Neural progenitor cell (in vitro differentiated cells): ENCODE results near the gene PDE9A. TPM values are rescaled to one million over a fixed set of nuclear protein-coding genes. Genes with fewer than 3 reads are reported as not detected.
A peak's percentile ranks its signal among the peaks of the same experiment; 100 is the strongest.

Experiments used
- DNase-seq: peaks from one replicate; pipeline ENCODE4 v3.0.0-alpha.2; 2016; ENCODE audit warnings: low spot score
- H2AFZ ChIP-seq: fragments of 200-600 bp; sonication (generic); replicated peaks from 2 replicates; pipeline ENCODE4 v1.6.1; 2016; ENCODE audit warnings: antibody characterized with exemption
- H3F3A ChIP-seq: fragments of 200-600 bp; sonication (generic); 2 replicates; pipeline ENCODE4 v1.6.1; 2016; ENCODE audit warnings: antibody characterized with exemption, low read depth
- H3K27ac ChIP-seq: fragments of 200-600 bp; sonication (generic); 2 replicates; pipeline ENCODE4 v1.5.1; 2016; ENCODE audit warnings: mild to moderate bottlenecking
- H3K27me3 ChIP-seq: fragments of 200-600 bp; sonication (generic); 2 replicates; pipeline ENCODE4 v1.6.1; 2016; ENCODE audit warnings: mild to moderate bottlenecking, moderate library complexity
- H3K36me3 ChIP-seq: fragments of 200-600 bp; sonication (generic); 2 replicates; pipeline ENCODE4 v1.5.1; 2016
- H3K4me1 ChIP-seq: fragments of 200-600 bp; sonication (generic); 2 replicates; pipeline ENCODE4 v1.6.1; 2016; ENCODE audit warnings: mixed run types
- H3K4me2 ChIP-seq: fragments of 200-600 bp; sonication (generic); 2 replicates; pipeline ENCODE4 v1.6.1; 2016
- H3K4me3 ChIP-seq: fragments of 200-600 bp; sonication (generic); 2 replicates; pipeline ENCODE4 v1.5.1; 2016
- H3K79me2 ChIP-seq: fragments of 200-600 bp; sonication (generic); 2 replicates; pipeline ENCODE4 v1.6.1; 2016; ENCODE audit warnings: low read depth
- H3K9ac ChIP-seq: fragments of 200-600 bp; sonication (generic); 2 replicates; pipeline ENCODE4 v1.6.1; 2016
- H3K9me3 ChIP-seq: fragments of 200-600 bp; sonication (generic); 2 replicates; pipeline ENCODE4 v1.5.1; 2016; ENCODE audit warnings: low read depth
- H4K20me1 ChIP-seq: fragments of 200-600 bp; sonication (generic); 2 replicates; pipeline ENCODE4 v1.6.1; 2016; ENCODE audit warnings: low read depth
- H3K27ac Mint-ChIP-seq: 3 replicates; pipeline ENCODE4 v1.8.0; 2021; ENCODE audit warnings: mixed read lengths
- H3K27me3 Mint-ChIP-seq: 2 replicates; pipeline ENCODE4 v1.8.0; 2022; ENCODE audit warnings: low read depth, mild to moderate bottlenecking, inconsistent platforms, moderate library complexity, mixed read lengths; ENCODE audit not compliant: insufficient read depth
- H3K36me3 Mint-ChIP-seq: 3 replicates; pipeline ENCODE4 v1.8.0; 2021; ENCODE audit warnings: mixed read lengths
- H3K4me1 Mint-ChIP-seq: 3 replicates; pipeline ENCODE4 v1.8.0; 2021; ENCODE audit warnings: mixed read lengths
- H3K4me3 Mint-ChIP-seq: 3 replicates; pipeline ENCODE4 v1.8.0; 2021; ENCODE audit warnings: mild to moderate bottlenecking, moderate library complexity, mixed read lengths
- H3K9me3 Mint-ChIP-seq: 3 replicates; pipeline ENCODE4 v1.8.0; 2020; ENCODE audit warnings: mixed read lengths
- EZH2 ChIP-seq: fragments of 200-600 bp; sonication (generic); IDR thresholded peaks from 2 replicates; pipeline ENCODE4 v1.6.1; 2017; ENCODE audit warnings: antibody characterized with exemption, mild to moderate bottlenecking, moderate library complexity
- EZH2phosphoT487 ChIP-seq: fragments of 200-600 bp; sonication (generic); IDR thresholded peaks from 2 replicates; pipeline ENCODE4 v1.6.1; 2017; ENCODE audit warnings: antibody characterized with exemption
- total RNA-seq: library from RNA; depleted of rRNA; stranded (reverse); fragments of >200 nt; gene quantifications from 2 replicates; pipeline ENCODE4 v1.2.3, GENCODE V29; 2015; ENCODE audit warnings: low replicate concordance
- TF ChIP-seq, protein P1 (sequence below): fragments of 200-600 bp; sonication (generic); IDR thresholded peaks from 2 replicates; pipeline ENCODE4 v1.5.1; 2017; ENCODE audit warnings: antibody characterized with exemption, mild to moderate bottlenecking

The PDE9A gene
- total RNA-seq, 1 donor from 2014 or later: 41.0 TPM

DNA sequence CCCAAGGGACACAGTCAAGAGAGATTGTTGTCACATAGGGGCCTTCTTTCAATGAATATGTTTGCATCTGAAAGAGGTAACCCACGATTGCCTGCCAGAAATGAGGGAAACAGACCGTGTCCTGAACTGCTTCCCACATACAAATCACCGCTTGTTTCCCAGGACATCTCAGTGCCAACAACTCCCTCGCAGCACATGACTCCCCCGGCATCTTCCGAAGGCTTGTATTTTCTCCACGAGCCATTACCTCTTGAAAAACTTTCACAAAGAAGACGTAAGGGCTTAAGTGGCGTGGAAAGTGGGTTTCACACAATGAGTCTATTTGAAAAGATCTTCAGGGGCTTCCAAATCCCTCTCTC, 31.6 kb upstream of the PDE9A start:
- peaks cover 47% of the 10 kb centered on the region for H3K4me1 Mint-ChIP-seq
- H3K4me3 ChIP-seq: no peak overlapping the region
- H3K27ac ChIP-seq: no peak overlapping the region
- TF ChIP-seq EZH2phosphoT487: no peak
- TF ChIP-seq EZH2: no peak
- TF ChIP-seq, protein P1, sequence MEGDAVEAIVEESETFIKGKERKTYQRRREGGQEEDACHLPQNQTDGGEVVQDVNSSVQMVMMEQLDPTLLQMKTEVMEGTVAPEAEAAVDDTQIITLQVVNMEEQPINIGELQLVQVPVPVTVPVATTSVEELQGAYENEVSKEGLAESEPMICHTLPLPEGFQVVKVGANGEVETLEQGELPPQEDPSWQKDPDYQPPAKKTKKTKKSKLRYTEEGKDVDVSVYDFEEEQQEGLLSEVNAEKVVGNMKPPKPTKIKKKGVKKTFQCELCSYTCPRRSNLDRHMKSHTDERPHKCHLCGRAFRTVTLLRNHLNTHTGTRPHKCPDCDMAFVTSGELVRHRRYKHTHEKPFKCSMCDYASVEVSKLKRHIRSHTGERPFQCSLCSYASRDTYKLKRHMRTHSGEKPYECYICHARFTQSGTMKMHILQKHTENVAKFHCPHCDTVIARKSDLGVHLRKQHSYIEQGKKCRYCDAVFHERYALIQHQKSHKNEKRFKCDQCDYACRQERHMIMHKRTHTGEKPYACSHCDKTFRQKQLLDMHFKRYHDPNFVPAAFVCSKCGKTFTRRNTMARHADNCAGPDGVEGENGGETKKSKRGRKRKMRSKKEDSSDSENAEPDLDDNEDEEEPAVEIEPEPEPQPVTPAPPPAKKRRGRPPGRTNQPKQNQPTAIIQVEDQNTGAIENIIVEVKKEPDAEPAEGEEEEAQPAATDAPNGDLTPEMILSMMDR: no peak
- no peak overlapping the region for H2AFZ ChIP-seq
- peaks cover 14% of the 10 kb centered on the region for H3K27me3 Mint-ChIP-seq
- no peaks in the 10 kb centered on the region for H3K36me3 ChIP-seq
- no peaks in the 10 kb centered on the region for H3K27me3 ChIP-seq
- no peak overlapping the region for H3K4me3 Mint-ChIP-seq
- H3K4me2 ChIP-seq: no peak overlapping the region
- no peaks in the 10 kb centered on the region for H3K36me3 Mint-ChIP-seq
- H4K20me1 ChIP-seq: no peaks in the 10 kb centered on the region
- H3K9me3 ChIP-seq: no peaks in the 10 kb centered on the region
- no peaks in the 10 kb centered on the region for H3F3A ChIP-seq
- no peak for DNase-seq
- H3K9me3 Mint-ChIP-seq: peaks cover 4% of the 10 kb centered on the region
- H3K4me1 ChIP-seq: peaks cover 15% of the 10 kb centered on the region
- peak overlapping the region; percentile 53 for H3K27ac Mint-ChIP-seq
- no peaks in the 10 kb centered on the region for H3K79me2 ChIP-seq
- H3K9ac ChIP-seq: no peak overlapping the region

DNA sequence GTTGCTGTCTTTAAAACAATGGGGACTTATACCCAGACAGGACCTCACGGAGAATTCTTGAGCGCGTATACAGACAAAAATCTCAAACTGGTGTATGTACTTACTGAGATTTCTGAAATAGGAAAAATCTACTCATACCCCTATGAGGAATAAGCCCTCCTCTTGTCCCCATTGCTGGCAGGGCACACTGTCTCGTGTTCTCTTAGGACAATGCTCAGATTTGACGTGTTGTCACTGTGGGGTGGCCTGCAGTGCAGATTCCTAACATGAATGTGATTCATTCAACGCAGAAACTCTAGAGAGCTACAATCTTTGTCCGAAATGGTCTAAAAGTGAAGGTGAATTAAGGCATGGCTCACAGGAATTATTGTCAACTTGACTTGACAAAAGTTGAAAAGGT, 31.1 kb upstream of the PDE9A start:
- Histone ChIP-seq H3K27ac (no peak overlapping the region), H3K27me3 (no peaks in the 10 kb centered on the region), H3K4me1 (peaks cover 15% of the 10 kb centered on the region), H3K9ac (no peak overlapping the region), H4K20me1 (no peaks in the 10 kb centered on the region), H3K4me3 (no peak overlapping the region), H3F3A (no peaks in the 10 kb centered on the region), H3K9me3 (no peaks in the 10 kb centered on the region), H3K4me2 (no peak overlapping the region), H3K79me2 (no peaks in the 10 kb centered on the region), H2AFZ (no peak overlapping the region), H3K36me3 (no peaks in the 10 kb centered on the region)
- Mint-ChIP-seq H3K27me3 (peaks cover 16% of the 10 kb centered on the region), H3K4me1 (peaks cover 48% of the 10 kb centered on the region), H3K4me3 (no peak overlapping the region), H3K9me3 (peaks cover 4% of the 10 kb centered on the region), H3K27ac (peak overlapping the region; percentile 53), H3K36me3 (no peaks in the 10 kb centered on the region)
- no peak for DNase-seq
- no peak for TF ChIP-seq EZH2
- TF ChIP-seq EZH2phosphoT487: no peak
- TF ChIP-seq, protein P1: no peak

DNA sequence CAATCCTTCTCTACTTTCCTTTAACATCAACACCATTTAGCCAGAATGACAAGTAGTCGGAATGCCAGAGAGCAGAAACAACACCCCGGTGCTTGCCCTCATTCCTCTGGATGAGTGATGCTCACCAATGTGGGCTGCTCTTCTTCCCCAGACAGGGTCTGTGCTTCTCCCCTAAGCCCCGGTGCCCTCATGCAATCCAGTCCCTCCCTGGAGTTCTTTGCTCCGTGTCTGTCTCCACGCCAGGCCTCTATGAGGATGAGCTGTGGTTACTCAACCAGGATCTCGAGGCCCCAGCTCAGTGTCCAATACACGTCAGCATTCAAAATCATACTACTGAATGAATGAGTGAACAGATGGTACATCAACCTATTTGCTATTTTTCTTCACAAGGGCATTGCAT, 29.7 kb upstream of the PDE9A start:
- Histone ChIP-seq H3K4me3 (no peak overlapping the region), H3K9me3 (no peaks in the 10 kb centered on the region), H3K27ac (no peak overlapping the region), H3K4me1 (peaks cover 15% of the 10 kb centered on the region), H3K36me3 (no peaks in the 10 kb centered on the region), H3F3A (no peaks in the 10 kb centered on the region), H3K9ac (no peak overlapping the region), H3K4me2 (no peak overlapping the region), H3K79me2 (no peaks in the 10 kb centered on the region), H3K27me3 (no peaks in the 10 kb centered on the region), H4K20me1 (no peaks in the 10 kb centered on the region), H2AFZ (no peak overlapping the region)
- Mint-ChIP-seq H3K4me3 (no peak overlapping the region), H3K9me3 (peaks cover 4% of the 10 kb centered on the region), H3K27ac (peak overlapping the region; percentile 54), H3K36me3 (no peaks in the 10 kb centered on the region), H3K4me1 (peaks cover 43% of the 10 kb centered on the region), H3K27me3 (peaks cover 10% of the 10 kb centered on the region)
- DNase-seq: no peak
- no peak for TF ChIP-seq EZH2
- no peak for TF ChIP-seq EZH2phosphoT487
- TF ChIP-seq, protein P1: no peak
